ENCODE data around the gene RNF220.

Gene RNF220

GRCh38 chr1:44406737-44407429 lies 1.8 kb downstream of the RNF220 start:
- FAIRE-seq = no peak
- no peak for DNase-seq (ENCODE audit: low spot score)

- DNase-seq (ENCODE audit: low spot score) = no peak
- FAIRE-seq = no peak
Measured at GRCh38 chr1:44407430-44408211, 2.6 kb downstream of the RNF220 start.

GRCh38 chr1:44408212-44408582 lies 3.1 kb downstream of the RNF220 start:
- FAIRE-seq (no peak), DNase-seq (ENCODE audit: low spot score) (no peak)

- FAIRE-seq (no peak), DNase-seq (ENCODE audit: low spot score) (no peak)
Measured at GRCh38 chr1:44408632-44409602, 3.9 kb downstream of the RNF220 start.

GRCh38 chr1:44409757-44410156 lies 4.7 kb downstream of the RNF220 start:
- FAIRE-seq (no peak), DNase-seq (ENCODE audit: low spot score) (no peak)

GRCh38 chr1:44411861-44412260 lies 6.8 kb downstream of the RNF220 start:
- DNase-seq (ENCODE audit: low spot score) (no peak), FAIRE-seq (peak; percentile 27)

GRCh38 chr1:44412601-44413000 lies 7.5 kb downstream of the RNF220 start:
- DNase-seq (ENCODE audit: low spot score) = no peak
- FAIRE-seq = no peak

- no peak for FAIRE-seq
Measured at GRCh38 chr1:44413740-44414139, 8.7 kb downstream of the RNF220 start.

GRCh38 chr1:44415013-44415412 lies 10.0 kb downstream of the RNF220 start:
- DNase-seq (ENCODE audit: low spot score) (no peak), FAIRE-seq (no peak)

More at GRCh38 chr1:44413740-44414139, 8.7 kb downstream of the RNF220 start:
- DNase-seq (ENCODE audit: low spot score) = no peak

GRCh38 chr1:44416408-44416807 lies 11.4 kb downstream of the RNF220 start:
- FAIRE-seq (no peak), DNase-seq (ENCODE audit: low spot score) (no peak)

GRCh38 chr1:44417351-44418021 lies 12.4 kb downstream of the RNF220 start:
- DNase-seq (ENCODE audit: low spot score) (no peak), FAIRE-seq (no peak)

- FAIRE-seq = no peak
Measured at GRCh38 chr1:44418022-44418673, 13.1 kb downstream of the RNF220 start.

GRCh38 chr1:44419901-44420300 lies 14.8 kb downstream of the RNF220 start:
- DNase-seq (ENCODE audit: low spot score) (no peak), FAIRE-seq (no peak)

More at GRCh38 chr1:44418022-44418673, 13.1 kb downstream of the RNF220 start:
- peak; percentile 56 for DNase-seq (ENCODE audit: low spot score)

- DNase-seq (ENCODE audit: low spot score) = no peak
- no peak for FAIRE-seq
Measured at GRCh38 chr1:44420535-44420934, 15.5 kb downstream of the RNF220 start.

- FAIRE-seq = no peak
- no peak for DNase-seq (ENCODE audit: low spot score)
Measured at GRCh38 chr1:44421446-44421884, 16.4 kb downstream of the RNF220 start.

- FAIRE-seq (no peak), DNase-seq (ENCODE audit: low spot score) (no peak)
Measured at GRCh38 chr1:44422161-44422560, 17.1 kb downstream of the RNF220 start.

GRCh38 chr1:44423591-44424537 lies 18.8 kb downstream of the RNF220 start:
- peak; percentile 72 for FAIRE-seq
- peak; percentile 87 for DNase-seq (ENCODE audit: low spot score)

- DNase-seq (ENCODE audit: low spot score) (no peak), FAIRE-seq (no peak)
Measured at GRCh38 chr1:44424747-44425146, 19.7 kb downstream of the RNF220 start.

- FAIRE-seq (no peak), DNase-seq (ENCODE audit: low spot score) (no peak)
Measured at GRCh38 chr1:44425341-44426082, 20.5 kb downstream of the RNF220 start.

All from urothelium cell line (cell line).